ENCODE data around the gene GAB2.

The GAB2 gene

DNA sequence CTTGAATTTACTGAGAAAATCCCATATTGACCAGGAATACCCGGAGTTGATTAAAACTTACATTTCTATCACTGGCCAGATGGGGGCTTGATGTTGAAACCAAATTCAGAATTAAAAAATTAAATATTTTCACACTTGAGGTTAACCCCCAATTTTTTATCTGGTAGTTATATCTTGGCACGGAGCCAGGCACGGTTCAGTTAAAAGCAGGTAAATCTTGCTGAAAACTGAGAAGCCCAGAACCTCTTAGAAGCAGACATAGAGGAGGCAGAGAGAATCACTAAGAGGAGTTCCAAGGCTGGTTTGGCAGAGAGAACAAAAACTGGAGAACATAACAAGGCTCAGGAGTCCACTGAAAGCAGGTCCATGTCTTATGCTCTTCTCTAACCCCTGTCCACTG lies 151.2 kb downstream of the GAB2 start:
- TF ChIP-seq ZNF571 (tag by site-specific recombination; IDR thresholded peaks at IDR 0.05): no peak
- TF ChIP-seq, protein P1, sequence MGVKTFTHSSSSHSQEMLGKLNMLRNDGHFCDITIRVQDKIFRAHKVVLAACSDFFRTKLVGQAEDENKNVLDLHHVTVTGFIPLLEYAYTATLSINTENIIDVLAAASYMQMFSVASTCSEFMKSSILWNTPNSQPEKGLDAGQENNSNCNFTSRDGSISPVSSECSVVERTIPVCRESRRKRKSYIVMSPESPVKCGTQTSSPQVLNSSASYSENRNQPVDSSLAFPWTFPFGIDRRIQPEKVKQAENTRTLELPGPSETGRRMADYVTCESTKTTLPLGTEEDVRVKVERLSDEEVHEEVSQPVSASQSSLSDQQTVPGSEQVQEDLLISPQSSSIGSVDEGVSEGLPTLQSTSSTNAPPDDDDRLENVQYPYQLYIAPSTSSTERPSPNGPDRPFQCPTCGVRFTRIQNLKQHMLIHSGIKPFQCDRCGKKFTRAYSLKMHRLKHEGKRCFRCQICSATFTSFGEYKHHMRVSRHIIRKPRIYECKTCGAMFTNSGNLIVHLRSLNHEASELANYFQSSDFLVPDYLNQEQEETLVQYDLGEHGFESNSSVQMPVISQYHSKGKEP (tag by site-specific recombination; IDR thresholded peaks at IDR 0.05): no peak
- ChIA-PET POLR2A (no interaction called here), CTCF (no interaction called here)
- Histone ChIP-seq H3K9me3 (ENCODE audit: control insufficient read depth, insufficient read depth, low read depth, low read length) (no peaks in the 10 kb centered on the region), H3K27ac (ENCODE audit: extremely low read depth, low read depth, low read length) (no peak overlapping the region), H3K36me3 (ENCODE audit: control insufficient read depth in 2 of 2, insufficient read depth in 1 of 2, low read length in 2 of 2) (no peaks in the 10 kb centered on the region), H3K4me1 (ENCODE audit: control insufficient read depth, insufficient read depth, low read length) (no peaks in the 10 kb centered on the region), H3K4me3 (ENCODE audit: low read depth, low read length) (no peak overlapping the region)

DNA sequence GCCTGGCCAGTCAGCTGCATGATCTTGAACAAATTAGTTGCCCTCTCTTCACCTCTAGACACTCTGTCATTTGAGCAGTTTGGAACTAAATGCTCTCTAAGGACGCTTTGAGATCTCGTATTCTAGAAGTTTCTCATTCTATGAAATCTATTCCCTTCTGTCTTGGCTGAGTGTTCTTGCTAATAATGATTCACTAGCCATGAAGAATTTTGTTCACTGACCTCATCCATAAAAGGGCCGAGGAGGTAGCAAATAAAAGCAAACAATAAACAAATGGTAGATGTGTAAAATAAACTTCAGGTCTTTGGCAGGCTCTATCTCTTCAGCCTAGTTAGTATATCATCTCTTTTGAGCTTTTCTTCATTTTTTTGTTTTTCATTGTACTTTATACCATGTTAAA lies 152.3 kb downstream of the GAB2 start:
- Histone ChIP-seq H3K4me1 (ENCODE audit: control insufficient read depth, insufficient read depth, low read length) (no peaks in the 10 kb centered on the region), H3K4me3 (ENCODE audit: low read depth, low read length) (no peak overlapping the region), H3K27ac (ENCODE audit: extremely low read depth, low read depth, low read length) (no peak overlapping the region), H3K36me3 (ENCODE audit: control insufficient read depth in 2 of 2, insufficient read depth in 1 of 2, low read length in 2 of 2) (no peaks in the 10 kb centered on the region), H3K9me3 (ENCODE audit: control insufficient read depth, insufficient read depth, low read depth, low read length) (no peaks in the 10 kb centered on the region)
- ChIA-PET CTCF (interaction anchor here (0.6 kb wide), 1 partner anchor 32 kb away, joined by 3 read pairs; no protein-coding TSS in a partner anchor), POLR2A (no interaction called here)
- TF ChIP-seq ZNF398 (tag by site-specific recombination; IDR thresholded peaks at IDR 0.05) (no peak), ZNF580 (tag by site-specific recombination; IDR thresholded peaks at IDR 0.05) (no peak), YY1 (tag by site-specific recombination; IDR thresholded peaks at IDR 0.05) (no peak), ZNF585B (tag by site-specific recombination; IDR thresholded peaks at IDR 0.05) (no peak), ZNF133 (tag by site-specific recombination; IDR thresholded peaks at IDR 0.05) (no peak), ZNF571 (tag by site-specific recombination; IDR thresholded peaks at IDR 0.05) (no peak), ZNF37A (tag by site-specific recombination; IDR thresholded peaks at IDR 0.05) (no peak), ZFHX2 (tag by site-specific recombination; conservative IDR thresholded peaks at IDR 0.05) (no peak)

GRCh38 chr11:78262691-78263090 lies 154.9 kb downstream of the GAB2 start:
- ChIA-PET CTCF (interaction anchor here (1.0 kb wide), 1 partner anchor 35 kb away, joined by 4 read pairs; no protein-coding TSS in a partner anchor), POLR2A (no interaction called here)

More at GRCh38 chr11:78262691-78263090, 154.9 kb downstream of the GAB2 start:
- Histone ChIP-seq H3K27ac (ENCODE audit: extremely low read depth, low read depth, low read length) (no peak overlapping the region), H3K4me1 (ENCODE audit: control insufficient read depth, insufficient read depth, low read length) (no peaks in the 10 kb centered on the region), H3K9me3 (ENCODE audit: control insufficient read depth, insufficient read depth, low read depth, low read length) (no peaks in the 10 kb centered on the region), H3K36me3 (ENCODE audit: control insufficient read depth in 2 of 2, insufficient read depth in 1 of 2, low read length in 2 of 2) (no peaks in the 10 kb centered on the region), H3K4me3 (ENCODE audit: low read depth, low read length) (no peak overlapping the region)
- no peak for TF ChIP-seq IKZF3 (tag by site-specific recombination; IDR thresholded peaks at IDR 0.05)
- TF ChIP-seq GFI1B (tag by site-specific recombination; IDR thresholded peaks at IDR 0.05): no peak
- TF ChIP-seq ZNF23 (tag by site-specific recombination; IDR thresholded peaks at IDR 0.05; ENCODE audit: borderline replicate concordance): no peak
- no peak for TF ChIP-seq ZNF449 (tag by site-specific recombination; IDR thresholded peaks at IDR 0.05)
- TF ChIP-seq KLF16 (tag by site-specific recombination; IDR thresholded peaks at IDR 0.05): no peak
- no peak for TF ChIP-seq ZNF341 (tag by site-specific recombination; IDR thresholded peaks at IDR 0.05; ENCODE audit: low read depth)
- no peak for TF ChIP-seq ZNF146 (tag by site-specific recombination; IDR thresholded peaks at IDR 0.05)
- TF ChIP-seq ZNF362 (tag by site-specific recombination; IDR thresholded peaks at IDR 0.05): no peak
- TF ChIP-seq ZNF561 (tag by site-specific recombination; IDR thresholded peaks at IDR 0.05; ENCODE audit: borderline replicate concordance): no peak
